ENCODE results near the gene SLC6A9.

SLC6A9 gene

DNA sequence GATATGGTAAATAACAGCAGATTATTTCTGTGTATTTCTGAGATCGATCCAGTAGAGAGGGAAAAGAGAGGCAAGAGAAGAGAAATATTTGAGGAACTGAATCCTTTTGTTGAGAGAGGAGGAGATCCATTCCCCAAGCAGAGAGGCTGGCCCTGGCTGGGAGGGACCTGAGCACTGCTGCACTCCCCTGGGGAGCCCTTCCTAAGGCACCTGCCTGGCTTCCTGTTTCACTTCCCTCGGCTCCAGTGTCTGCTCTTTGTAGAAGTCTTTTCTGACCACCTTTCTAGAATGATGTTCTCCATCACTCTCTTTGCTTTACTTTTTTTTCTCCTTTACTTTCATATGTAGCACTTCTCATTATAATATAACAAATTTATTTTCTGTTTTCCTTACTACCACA, 42.3 kb upstream of the SLC6A9 start:
- H3K4me3 ChIP-seq (replicated peaks in 1 of 2; ENCODE audit: low read depth in 2 of 2, low read length in 2 of 2), result no peak overlapping the region
- TF ChIP-seq, protein P1, sequence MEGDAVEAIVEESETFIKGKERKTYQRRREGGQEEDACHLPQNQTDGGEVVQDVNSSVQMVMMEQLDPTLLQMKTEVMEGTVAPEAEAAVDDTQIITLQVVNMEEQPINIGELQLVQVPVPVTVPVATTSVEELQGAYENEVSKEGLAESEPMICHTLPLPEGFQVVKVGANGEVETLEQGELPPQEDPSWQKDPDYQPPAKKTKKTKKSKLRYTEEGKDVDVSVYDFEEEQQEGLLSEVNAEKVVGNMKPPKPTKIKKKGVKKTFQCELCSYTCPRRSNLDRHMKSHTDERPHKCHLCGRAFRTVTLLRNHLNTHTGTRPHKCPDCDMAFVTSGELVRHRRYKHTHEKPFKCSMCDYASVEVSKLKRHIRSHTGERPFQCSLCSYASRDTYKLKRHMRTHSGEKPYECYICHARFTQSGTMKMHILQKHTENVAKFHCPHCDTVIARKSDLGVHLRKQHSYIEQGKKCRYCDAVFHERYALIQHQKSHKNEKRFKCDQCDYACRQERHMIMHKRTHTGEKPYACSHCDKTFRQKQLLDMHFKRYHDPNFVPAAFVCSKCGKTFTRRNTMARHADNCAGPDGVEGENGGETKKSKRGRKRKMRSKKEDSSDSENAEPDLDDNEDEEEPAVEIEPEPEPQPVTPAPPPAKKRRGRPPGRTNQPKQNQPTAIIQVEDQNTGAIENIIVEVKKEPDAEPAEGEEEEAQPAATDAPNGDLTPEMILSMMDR (IDR thresholded peaks at IDR 0.05; ENCODE audit: low read depth, low read length), result no peak
- DNase-seq (ENCODE audit: low read depth in 2 of 2), result no peak

DNA sequence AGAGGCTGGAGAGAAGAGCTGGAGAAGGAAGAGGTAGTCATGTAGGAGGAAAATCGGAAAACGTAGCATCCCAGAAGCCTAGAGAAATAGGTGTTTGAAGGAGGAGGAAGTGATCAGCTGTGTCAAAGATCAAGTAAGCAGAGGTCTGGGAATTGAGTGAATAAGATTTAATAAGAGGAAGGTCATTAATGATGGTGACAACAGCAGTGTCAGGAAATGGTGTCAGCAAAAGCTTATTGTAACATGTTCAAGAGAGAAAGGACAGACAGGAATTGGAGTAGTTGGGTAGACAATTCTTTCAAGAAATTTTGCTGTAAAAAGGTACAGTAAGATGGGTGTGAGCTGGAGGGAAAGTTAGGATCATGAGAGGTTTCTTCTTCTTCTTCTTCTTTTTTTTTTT, 41.6 kb upstream of the SLC6A9 start:
- no peak for DNase-seq (ENCODE audit: low read depth in 2 of 2)
- TF ChIP-seq, protein P1 (IDR thresholded peaks at IDR 0.05; ENCODE audit: low read depth, low read length), result no peak
- no peak overlapping the region for H3K4me3 ChIP-seq (replicated peaks in 1 of 2; ENCODE audit: low read depth in 2 of 2, low read length in 2 of 2)

DNA sequence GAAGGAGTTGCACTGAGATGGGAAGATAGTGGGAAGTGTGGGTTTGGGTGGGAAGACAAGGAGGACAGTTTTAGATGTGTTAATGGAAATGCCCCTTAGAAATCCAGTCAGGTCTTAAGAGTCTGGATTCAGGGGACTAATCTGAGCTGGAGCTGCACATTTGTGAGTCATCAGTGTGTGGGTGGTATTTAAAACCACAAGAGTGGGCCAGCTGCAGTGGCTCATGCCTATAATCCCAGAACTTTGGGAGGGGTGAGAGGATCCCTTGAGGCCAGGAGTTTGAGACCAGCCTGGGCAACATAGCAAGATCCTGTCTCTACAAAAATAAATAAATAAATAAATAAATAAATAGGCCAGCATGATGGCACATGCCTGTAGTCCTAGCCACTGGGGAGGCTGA, 40.9 kb upstream of the SLC6A9 start:
- TF ChIP-seq, protein P1 (IDR thresholded peaks at IDR 0.05; ENCODE audit: low read depth, low read length), result no peak
- DNase-seq (ENCODE audit: low read depth in 2 of 2), result peak; percentile 92 to 93
- no peak overlapping the region for H3K4me3 ChIP-seq (replicated peaks in 1 of 2; ENCODE audit: low read depth in 2 of 2, low read length in 2 of 2)

DNA sequence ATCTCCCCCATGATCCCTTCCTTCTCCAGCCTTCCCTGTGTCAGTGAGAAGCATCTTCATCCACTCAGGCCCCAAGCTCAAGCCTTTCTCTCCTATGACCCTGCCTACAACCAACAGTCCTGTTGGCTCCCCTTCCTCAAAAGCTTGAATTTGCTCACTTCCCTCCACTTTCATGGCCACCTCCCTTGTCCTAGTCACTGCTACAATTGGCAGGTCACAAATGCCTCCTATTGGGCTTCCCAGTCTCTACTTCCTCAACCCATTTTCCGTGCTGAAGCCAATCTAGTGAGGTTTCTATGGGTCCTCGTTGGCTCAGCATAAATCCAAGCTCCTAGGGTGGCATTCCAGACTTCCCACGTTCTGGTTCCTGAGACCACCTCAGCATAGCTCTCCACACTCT, 40.2 kb upstream of the SLC6A9 start:
- TF ChIP-seq, protein P1 (IDR thresholded peaks at IDR 0.05; ENCODE audit: low read depth, low read length), result no peak
- DNase-seq (ENCODE audit: low read depth in 2 of 2), result no peak
- H3K4me3 ChIP-seq (replicated peaks in 1 of 2; ENCODE audit: low read depth in 2 of 2, low read length in 2 of 2), result no peak overlapping the region

DNA sequence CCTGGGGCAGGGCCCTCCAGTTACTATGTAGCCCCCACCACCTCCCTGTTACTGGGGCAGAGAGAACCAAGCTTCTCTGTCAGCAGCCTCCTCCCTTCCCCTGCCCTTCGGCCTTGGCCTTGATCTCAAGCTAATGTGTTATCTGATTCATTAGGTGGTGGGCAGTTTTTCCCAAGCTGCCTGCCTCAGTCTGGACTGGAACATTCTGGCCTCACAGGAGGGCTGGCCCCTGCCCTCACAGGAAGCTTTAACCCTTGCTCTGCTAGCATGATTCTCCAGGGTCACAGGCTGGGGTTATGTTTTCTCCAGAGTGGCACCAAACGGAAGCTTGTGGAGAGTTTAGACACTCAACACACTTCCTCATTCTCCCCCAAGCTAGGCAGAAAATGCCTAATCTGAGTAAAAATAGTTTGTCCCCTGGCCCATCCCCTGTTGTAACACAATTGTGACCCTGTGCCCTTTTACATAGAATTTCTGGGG, 37.2 kb upstream of the SLC6A9 start:
- TF ChIP-seq, protein P1 (IDR thresholded peaks at IDR 0.05; ENCODE audit: low read depth, low read length), result no peak
- no peak for DNase-seq (ENCODE audit: low read depth in 2 of 2)
- H3K4me3 ChIP-seq (replicated peaks in 1 of 2; ENCODE audit: low read depth in 2 of 2, low read length in 2 of 2), result no peak overlapping the region

DNA sequence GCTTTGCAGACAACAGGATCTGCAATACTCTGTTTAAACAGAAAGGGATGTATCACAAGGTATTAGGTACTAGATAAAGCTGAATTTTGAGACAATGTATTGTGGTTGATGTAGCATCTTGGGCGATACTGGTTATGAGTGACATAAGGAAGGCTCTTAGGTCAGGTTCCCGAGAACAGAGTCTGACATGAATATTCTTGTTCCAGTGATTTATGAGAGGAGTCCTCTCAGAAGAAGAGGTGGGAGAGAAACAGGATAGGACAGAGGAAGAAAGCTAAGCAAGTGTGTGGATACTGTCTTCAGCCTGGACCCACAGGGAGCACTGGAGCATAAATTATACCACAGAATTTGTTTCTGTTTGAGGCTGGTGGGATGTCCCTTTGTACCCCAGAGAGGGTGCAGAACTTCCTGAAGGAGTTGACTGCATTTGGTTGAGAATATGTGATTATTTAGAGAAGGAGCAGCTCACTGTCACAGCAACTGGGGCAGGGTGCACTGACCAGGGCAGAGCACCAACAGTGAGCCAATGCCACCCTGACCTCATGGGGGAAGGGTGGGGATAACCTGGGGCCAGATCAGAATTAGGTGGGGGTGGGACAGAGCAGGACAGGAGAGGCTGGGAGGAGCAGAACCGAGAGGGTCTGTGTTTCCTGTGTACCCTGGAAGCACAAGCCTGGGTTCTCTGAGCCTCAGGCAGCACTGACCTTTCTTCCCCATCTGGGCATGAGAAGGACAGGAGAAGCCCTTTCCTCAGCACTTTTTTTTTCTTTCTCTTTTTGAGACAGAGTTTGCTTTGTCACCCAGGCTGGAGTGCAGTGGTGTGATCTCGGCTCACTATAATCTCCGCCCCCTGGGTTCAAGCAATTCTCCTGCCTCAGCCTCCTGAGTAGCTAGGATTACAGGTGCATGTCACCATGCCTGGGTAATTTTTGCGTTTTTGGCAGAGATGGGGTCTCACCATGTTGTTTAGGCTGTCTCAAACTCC, 36.3 kb upstream of the SLC6A9 start:
- no peak overlapping the region for H3K4me3 ChIP-seq (replicated peaks in 1 of 2; ENCODE audit: low read depth in 2 of 2, low read length in 2 of 2)
- DNase-seq (ENCODE audit: low read depth in 2 of 2), result no peak
- TF ChIP-seq, protein P1 (IDR thresholded peaks at IDR 0.05; ENCODE audit: low read depth, low read length), result no peak

Data from cardiac fibroblast (primary cell).